NCI-H524 (cell line): ENCODE results near the gene AUTS2.
A peak's percentile ranks its signal among the peaks of the same experiment; 100 is the strongest.

Experiments used
- DNase-seq, 2 experiments: peaks; one replicate each; lab custom pipeline; 2025; lab: John Stamatoyannopoulos, UW

The AUTS2 gene

DNA sequence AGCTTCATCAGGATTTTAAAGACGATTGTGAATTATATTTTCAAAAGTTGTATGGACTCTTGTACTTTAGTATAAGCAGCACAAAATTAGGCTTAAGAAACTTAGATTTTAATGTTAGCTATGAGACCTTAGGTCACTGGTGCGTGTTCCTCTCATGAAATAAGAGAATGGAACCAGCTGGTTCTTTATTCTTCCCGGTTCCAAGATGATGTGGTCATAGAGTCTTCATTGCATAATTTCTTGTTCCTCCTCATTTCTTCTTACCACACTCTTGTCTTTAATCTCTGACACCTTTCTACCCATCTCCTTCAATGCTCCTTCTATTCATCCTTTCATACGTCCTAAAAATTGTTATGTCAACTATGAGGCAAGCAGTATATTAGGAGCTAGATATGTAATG is 437.2 kb downstream of the AUTS2 start:
- no peak for DNase-seq

- no peak for DNase-seq
These were observed 437.7 kb downstream of the AUTS2 start for GRCh38 chr7:70035955-70036354.

DNA sequence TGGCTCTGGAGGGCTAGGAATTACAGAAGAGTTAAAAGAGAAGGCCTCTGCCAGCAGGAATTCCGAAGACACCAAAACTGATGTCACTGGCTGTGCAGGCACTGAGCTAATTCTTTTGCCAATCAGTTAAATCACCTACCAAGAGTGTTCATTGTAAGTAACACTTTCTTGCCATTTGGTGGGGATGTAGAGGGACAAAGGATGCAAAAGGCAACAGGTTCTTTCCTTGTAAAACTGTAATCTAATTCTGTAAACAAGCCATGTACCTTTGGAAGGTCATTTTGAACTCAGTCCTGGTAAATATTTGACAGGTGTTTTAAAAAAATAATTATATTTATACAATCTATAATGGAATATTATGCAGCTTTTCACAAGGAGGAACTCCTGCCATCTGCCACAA is 438.4 kb downstream of the AUTS2 start:
- no peak for DNase-seq

DNA sequence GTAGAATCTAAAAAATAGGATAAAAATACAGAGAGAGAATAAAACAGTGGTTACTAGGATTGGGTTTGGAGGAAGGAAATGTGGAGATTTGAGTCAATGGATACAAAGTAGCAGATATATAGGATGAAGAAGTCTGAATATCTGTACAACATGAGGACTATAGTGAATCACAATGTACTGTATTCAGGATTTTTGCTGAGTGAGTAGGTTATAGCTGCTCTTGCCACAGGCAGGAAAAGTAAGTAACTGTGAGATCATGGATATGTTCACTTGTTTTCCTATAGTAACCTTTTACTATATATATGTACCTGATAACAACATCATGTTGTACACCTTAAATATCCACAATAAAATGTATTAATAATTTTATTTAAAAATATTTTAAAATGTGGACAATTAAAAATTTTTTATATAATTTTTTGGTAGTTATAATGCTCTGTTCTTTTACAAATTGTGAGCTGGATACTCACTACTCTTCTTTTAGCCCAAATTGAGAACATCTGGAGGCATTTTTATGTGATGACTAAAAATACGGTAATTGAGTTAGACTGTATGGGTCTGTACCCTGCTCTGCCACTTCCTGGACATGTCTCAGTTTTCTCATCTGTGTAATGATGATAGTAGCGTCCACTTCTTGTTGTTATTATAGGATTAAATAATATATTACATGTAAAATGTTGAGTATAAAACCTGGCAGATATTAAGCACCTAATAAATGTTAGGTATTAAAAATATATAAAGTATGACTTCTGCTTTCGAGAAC is 439.1 kb downstream of the AUTS2 start:
- no peak for DNase-seq

GRCh38 chr7:70040051-70040450 is 441.8 kb downstream of the AUTS2 start:
- no peak for DNase-seq

- peak in 1 of 2 experiments; percentile 54 for DNase-seq
These were observed 442.9 kb downstream of the AUTS2 start for GRCh38 chr7:70040970-70041766.

DNA sequence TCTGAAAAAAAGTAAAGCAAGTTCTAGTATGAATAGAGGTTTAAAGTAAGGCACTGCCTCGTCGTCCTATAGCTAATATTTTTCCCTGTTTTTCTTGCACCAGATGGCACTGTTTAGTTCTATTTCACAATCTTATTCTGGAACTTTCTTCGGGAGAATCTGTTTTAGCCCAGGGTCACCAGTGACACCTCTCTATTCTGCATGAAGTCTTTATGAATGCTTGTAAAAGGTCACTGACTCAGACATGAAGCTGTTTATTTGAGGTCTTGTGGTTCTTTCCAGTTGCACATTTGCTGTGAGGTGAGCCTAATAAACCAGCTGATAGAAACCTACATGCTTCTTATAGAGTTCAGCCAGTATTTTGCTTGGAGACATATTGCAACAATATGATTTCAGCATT is 444.3 kb downstream of the AUTS2 start:
- peak in 1 of 2 experiments; percentile 58 for DNase-seq

- DNase-seq, result no peak
These were observed 444.8 kb downstream of the AUTS2 start for GRCh38 chr7:70043015-70043538.

DNA sequence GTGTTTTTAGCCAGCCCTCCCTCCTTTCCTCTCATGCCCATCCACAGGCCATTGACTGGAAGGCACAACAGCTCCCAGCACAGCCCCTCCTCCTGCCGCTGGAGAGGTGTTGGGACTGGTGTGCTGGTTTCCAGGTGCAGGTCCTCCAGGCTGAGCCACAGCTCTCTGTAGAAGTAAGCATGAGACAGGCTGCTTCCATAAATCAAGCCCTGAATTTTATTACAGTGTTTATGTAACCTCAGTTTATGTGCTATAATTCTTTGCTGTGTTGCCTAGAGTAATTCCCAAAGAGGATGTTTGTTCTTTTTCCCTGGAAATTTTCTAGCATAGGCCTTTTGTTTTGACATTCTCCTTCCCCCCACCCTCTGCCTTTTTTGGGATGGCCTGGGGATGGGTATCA is 445.8 kb downstream of the AUTS2 start:
- DNase-seq, result no peak

- no peak for DNase-seq
These were observed 446.2 kb downstream of the AUTS2 start for GRCh38 chr7:70044525-70044924.

DNA sequence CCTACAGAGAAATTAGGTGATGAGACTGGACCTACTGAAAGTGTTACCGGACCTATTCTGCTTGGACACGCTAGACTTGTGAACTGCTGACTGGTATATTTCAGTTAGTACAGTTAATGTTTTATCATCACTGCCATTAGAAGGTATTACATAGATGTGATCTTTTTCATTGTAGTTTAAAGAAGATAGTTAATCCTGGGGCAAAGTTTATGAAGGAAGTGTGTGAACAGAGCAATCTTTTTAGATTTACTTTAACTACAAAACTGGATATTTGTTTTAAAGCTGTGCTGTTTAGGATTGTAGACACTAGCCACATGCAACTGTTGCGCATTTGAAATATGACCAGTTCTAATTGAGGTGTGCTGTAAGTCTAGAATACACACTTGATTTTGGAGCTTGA is 446.7 kb downstream of the AUTS2 start:
- DNase-seq, result no peak

DNA sequence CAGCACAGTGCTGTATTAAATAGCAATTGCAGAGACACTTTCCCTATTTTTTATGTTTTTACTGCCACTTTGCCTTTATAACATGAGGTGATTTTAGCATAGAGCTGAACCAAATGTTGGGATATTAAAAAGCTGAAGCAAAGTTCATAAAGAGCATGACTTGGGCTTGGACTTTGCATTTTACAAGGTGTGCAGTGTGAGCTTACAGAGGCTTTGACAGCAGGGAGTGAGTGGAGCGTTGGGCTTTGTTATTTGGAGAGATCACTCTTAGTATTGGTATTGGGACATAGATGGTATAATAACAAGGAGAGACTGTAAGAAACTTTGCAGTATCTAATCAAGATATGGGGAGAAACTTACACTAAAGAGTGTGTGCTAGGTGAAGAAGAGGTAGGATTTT is 449.1 kb downstream of the AUTS2 start:
- no peak for DNase-seq

GRCh38 chr7:70047891-70048448 is 449.7 kb downstream of the AUTS2 start:
- no peak for DNase-seq

DNA sequence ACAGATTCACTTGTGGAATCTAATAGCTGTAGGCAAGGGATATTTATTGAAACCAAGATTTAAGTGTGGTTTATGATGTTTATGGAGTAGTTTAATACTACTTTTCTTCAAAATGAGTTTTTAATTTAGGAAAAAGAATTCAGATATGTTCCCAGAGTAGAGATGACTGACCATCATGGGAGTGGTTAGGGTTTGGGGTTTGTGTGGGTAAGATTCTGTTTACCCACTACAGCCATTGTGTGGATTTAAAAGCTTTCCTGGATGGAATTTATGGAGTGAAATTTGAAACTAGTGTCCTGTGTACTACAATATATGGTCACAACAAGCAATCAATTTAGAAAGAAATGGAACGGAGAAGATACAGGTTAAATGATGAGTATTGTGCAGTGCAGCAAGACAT is 453.5 kb downstream of the AUTS2 start:
- no peak for DNase-seq

DNA sequence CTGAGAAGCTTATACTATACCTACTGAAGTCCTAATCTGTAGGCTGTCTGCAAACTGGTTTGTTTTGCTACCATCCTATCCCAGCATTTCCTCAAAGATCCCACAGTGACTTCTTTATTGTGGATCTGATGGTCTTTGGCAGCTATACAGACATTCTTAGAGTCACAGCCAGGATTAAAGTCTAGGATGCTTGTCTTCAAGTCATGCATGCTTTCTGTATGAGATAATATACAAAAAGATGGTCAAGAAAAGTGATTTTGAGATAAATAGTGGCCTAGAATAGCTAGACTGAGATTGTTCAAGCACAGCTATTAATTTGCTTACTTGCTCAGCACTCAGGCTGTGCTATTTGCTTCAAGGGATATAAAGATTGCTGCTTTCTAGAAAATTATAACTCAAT is 454.4 kb downstream of the AUTS2 start:
- no peak for DNase-seq

GRCh38 chr7:70053421-70053820 is 455.1 kb downstream of the AUTS2 start:
- DNase-seq, result no peak

GRCh38 chr7:70053989-70054388 is 455.7 kb downstream of the AUTS2 start:
- no peak for DNase-seq

GRCh38 chr7:70056363-70056762 is 458.1 kb downstream of the AUTS2 start:
- DNase-seq, result no peak

GRCh38 chr7:70060298-70061068 is 462.2 kb downstream of the AUTS2 start:
- DNase-seq, result peak in 1 of 2 experiments; percentile 21

- no peak for DNase-seq
These were observed 465.1 kb downstream of the AUTS2 start for GRCh38 chr7:70063371-70063770.

DNA sequence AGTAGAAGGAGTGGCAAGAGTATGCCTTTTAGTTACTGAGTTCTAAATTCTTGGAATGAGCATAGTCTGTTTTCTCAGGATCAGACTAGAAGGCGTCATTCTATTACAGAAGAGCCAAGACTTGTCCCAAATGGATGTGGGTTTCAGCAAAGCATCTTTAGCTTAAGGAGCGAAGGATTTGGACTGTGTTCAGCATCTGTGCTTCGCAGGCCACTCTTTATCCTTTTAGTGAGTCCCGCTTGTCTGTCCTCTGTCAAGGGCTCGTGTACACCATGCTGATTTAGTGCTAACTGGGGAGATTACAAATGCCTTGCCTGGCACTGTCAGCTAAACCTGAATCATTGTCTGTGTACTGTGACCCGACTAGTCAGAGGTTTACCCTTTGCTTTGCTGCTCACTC is 465.7 kb downstream of the AUTS2 start:
- DNase-seq, result no peak

- DNase-seq, result no peak
These were observed 468.6 kb downstream of the AUTS2 start for GRCh38 chr7:70066844-70067243.
